ENCODE data around the gene BCL2L15.

Gene BCL2L15

GRCh38 chr1:113905435-113905861, 18.1 kb upstream of the BCL2L15 start:
- H3K4me3 ChIP-seq (ENCODE audit: low read depth, low read length), result peak overlapping the region; percentile 69
- TF ChIP-seq, protein P1, sequence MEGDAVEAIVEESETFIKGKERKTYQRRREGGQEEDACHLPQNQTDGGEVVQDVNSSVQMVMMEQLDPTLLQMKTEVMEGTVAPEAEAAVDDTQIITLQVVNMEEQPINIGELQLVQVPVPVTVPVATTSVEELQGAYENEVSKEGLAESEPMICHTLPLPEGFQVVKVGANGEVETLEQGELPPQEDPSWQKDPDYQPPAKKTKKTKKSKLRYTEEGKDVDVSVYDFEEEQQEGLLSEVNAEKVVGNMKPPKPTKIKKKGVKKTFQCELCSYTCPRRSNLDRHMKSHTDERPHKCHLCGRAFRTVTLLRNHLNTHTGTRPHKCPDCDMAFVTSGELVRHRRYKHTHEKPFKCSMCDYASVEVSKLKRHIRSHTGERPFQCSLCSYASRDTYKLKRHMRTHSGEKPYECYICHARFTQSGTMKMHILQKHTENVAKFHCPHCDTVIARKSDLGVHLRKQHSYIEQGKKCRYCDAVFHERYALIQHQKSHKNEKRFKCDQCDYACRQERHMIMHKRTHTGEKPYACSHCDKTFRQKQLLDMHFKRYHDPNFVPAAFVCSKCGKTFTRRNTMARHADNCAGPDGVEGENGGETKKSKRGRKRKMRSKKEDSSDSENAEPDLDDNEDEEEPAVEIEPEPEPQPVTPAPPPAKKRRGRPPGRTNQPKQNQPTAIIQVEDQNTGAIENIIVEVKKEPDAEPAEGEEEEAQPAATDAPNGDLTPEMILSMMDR (IDR thresholded peaks at IDR 0.05; ENCODE audit: borderline replicate concordance, insufficient read depth, low read depth, low read length), result no peak

DNA sequence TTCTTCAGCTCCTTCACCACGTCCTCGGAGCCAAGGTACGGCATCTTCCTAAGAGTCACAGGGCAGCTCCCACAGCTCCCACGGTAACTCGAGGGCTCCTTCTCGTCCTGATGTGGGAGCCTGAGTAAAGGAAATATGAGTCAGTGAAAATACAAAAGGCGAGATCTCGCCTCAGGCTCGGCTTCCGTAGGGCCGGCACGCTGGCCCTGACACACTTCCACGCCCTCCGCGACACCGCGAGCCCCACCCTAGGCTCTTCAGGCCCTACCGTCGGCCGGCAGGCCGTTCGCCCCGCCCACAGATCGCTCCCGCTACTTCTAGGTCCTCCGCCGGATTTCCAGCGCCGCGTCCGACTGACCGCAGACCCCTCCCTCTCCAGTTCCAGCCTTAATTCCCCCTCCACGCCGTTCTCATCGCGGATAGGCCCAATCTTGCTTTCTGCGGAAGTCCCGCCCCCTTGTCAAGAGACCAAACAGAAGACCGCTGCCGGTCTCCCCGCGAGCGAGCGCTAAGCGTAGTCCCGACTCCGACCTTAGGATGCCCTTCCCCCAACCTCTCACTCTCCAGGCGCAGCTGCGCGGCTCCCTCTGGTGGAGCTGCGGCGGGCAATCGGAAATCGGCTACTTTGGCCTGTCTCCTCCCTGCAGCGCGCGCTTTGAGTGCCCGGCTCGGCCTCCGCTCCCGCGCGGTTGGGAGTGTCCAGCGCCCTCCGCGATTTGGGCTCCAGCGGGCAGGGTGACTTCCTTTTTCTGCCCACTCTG, 17.5 kb upstream of the BCL2L15 start, which contains the start of the genes AP4B1 and DCLRE1B:
AP4B1 (minus strand) TSS at position 126 of the 761 bp plus-strand sequence; CDS start at position 44, 82 bp downstream.
DCLRE1B (plus strand) TSS at position 653 of the 761 bp plus-strand sequence. CDS start 261 bp downstream, outside the sequence.
- TF ChIP-seq, protein P1 (IDR thresholded peaks at IDR 0.05; ENCODE audit: borderline replicate concordance, insufficient read depth, low read depth, low read length), result peak; percentile 68

DNA sequence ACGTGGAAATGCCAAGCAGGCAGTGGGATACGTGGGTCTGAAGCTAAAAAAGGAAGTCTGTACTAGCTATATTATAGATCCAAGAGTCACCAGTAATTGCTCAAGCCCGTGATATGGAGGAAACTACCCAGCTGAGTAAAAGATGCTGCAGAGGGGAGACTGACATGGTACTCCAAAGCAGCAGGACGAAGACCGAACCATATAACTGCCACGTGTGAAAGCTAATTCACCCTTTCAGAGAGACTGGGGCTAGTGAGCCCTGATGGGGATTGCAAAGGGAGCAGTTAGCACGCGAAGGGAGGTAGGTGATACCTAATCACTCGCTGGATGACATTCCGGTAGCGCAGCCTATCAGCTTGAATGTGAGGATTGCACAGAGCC, 16.9 kb upstream of the BCL2L15 start:
- TF ChIP-seq, protein P1 (IDR thresholded peaks at IDR 0.05; ENCODE audit: borderline replicate concordance, insufficient read depth, low read depth, low read length), result no peak
- H3K4me3 ChIP-seq (ENCODE audit: low read depth, low read length), result peak overlapping the region; percentile 75

More for the DNA sequence above, 17.5 kb upstream of the BCL2L15 start, which contains the start of the genes AP4B1 and DCLRE1B:
- H3K4me3 ChIP-seq (ENCODE audit: low read depth, low read length), result peak within 1 kb of the TSS; percentile 75

GRCh38 chr1:113903501-113904292, 16.3 kb upstream of the BCL2L15 start:
- TF ChIP-seq, protein P1 (IDR thresholded peaks at IDR 0.05; ENCODE audit: borderline replicate concordance, insufficient read depth, low read depth, low read length), result no peak
- H3K4me3 ChIP-seq (ENCODE audit: low read depth, low read length), result peak overlapping the region; percentile 75

DNA sequence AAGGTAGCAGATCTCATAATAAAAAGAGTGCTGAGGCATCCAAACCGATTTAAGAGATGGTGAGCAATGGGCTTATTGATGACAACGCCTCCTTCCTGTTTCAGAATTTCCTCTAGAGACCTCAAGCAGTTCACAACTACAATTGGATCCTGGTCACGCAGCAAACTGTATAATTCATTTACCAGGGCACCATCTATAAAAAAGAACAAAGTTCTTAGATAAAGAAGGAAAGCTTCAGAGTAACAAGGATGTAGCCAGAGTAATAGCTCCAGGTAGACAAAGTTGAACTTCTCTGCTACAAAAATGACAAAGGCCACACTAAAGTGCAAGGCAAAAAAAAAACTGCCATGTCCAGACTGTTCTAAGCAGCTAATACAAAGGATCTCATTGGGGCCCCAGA, 13.8 kb upstream of the BCL2L15 start:
- TF ChIP-seq, protein P1 (IDR thresholded peaks at IDR 0.05; ENCODE audit: borderline replicate concordance, insufficient read depth, low read depth, low read length), result no peak
- no peak overlapping the region for H3K4me3 ChIP-seq (ENCODE audit: low read depth, low read length)

DNA sequence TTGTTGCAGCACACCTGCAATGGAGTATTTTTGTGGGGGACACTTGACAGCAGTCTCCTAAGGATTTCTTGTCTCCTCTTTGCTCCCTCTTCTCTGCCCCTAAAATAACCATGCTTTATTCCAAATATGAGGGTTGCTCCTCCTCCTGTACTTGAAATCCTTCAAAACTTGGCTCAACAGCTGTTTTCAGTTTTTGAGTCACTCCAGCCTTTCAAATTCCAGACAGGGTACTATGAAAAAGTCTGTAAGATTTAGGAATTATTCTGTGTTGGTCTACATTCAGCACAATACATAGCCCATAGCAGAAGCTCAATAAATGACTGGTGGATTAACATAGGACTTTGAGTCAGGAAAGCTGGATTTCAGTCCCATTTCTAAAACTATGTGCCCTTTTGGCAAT, 11.7 kb upstream of the BCL2L15 start:
- TF ChIP-seq, protein P1 (IDR thresholded peaks at IDR 0.05; ENCODE audit: borderline replicate concordance, insufficient read depth, low read depth, low read length), result no peak
- H3K4me3 ChIP-seq (ENCODE audit: low read depth, low read length), result no peak overlapping the region
